ENCODE measurements around the gene WRNIP1. TPM values are rescaled to one million over a fixed set of nuclear protein-coding genes. Genes with fewer than 3 reads are reported as not detected.

The WRNIP1 gene
- total RNA-seq, 4 donors from 2014 or later: 66.0 to 75.6 (median 69.9) TPM

- peaks cover 0 to 91% (median 29%) of the 10 kb centered on the region in 3 donors for H3K36me3 ChIP-seq
- H3K27ac ChIP-seq: no peak overlapping the region
- H3K4me3 ChIP-seq: no peak overlapping the region
- H3K4me1 ChIP-seq: no peaks in the 10 kb centered on the region
- H3K9me3 ChIP-seq: no peaks in the 10 kb centered on the region
- intact Hi-C loops (cut with DNase I): no loop called here
- DNase-seq: no peak
- TF ChIP-seq POLR2A (IDR thresholded peaks at IDR 0.05): no peak
- no peak for TF ChIP-seq CTCF (IDR thresholded peaks at IDR 0.05)
- 88 to 92% methylated on average over 3 of the region's 3 CpGs for WGBS, 2 donors
- no peaks in the 10 kb centered on the region for H3K27me3 ChIP-seq
Measured at GRCh38 chr6:2777249-2777648, 12.1 kb downstream of the WRNIP1 start.

- H3K36me3 ChIP-seq: peaks cover 0 to 91% (median 26%) of the 10 kb centered on the region in 3 donors
- H3K9me3 ChIP-seq: no peaks in the 10 kb centered on the region
- intact Hi-C loops (cut with DNase I): loop anchor here (10.0 kb wide), 1 partner anchor 145 kb away; no protein-coding TSS in a partner anchor
- WGBS, 2 donors: 91 to 93% methylated on average over 7 to 9 of the region's 9 CpGs
- no peak for TF ChIP-seq CTCF (IDR thresholded peaks at IDR 0.05)
- no peak for TF ChIP-seq POLR2A (IDR thresholded peaks at IDR 0.05)
- DNase-seq: no peak
- peaks cover 0 to 15% (median 5%) of the 10 kb centered on the region in 3 donors for H3K4me1 ChIP-seq
- H3K27ac ChIP-seq: no peak overlapping the region
- H3K4me3 ChIP-seq: no peak overlapping the region
- no peaks in the 10 kb centered on the region for H3K27me3 ChIP-seq
Measured at GRCh38 chr6:2780102-2780737, 15.0 kb downstream of the WRNIP1 start.

- no peak for DNase-seq
- Histone ChIP-seq H3K9me3 (no peaks in the 10 kb centered on the region), H3K27me3 (no peaks in the 10 kb centered on the region), H3K4me3 (no peak overlapping the region), H3K36me3 (peaks cover 0 to 96% (median 26%) of the 10 kb centered on the region in 3 donors), H3K4me1 (peaks cover 0 to 15% (median 5%) of the 10 kb centered on the region in 3 donors), H3K27ac (no peak overlapping the region)
- no peak for TF ChIP-seq POLR2A (IDR thresholded peaks at IDR 0.05)
- intact Hi-C loops (cut with DNase I): loop anchor here (10.0 kb wide), 1 partner anchor 143 kb away; no protein-coding TSS in a partner anchor
- 83 to 87% methylated on average over 4 to 5 of the region's 7 CpGs for WGBS, 2 donors
Measured at GRCh38 chr6:2781685-2782355, 16.6 kb downstream of the WRNIP1 start.

DNA sequence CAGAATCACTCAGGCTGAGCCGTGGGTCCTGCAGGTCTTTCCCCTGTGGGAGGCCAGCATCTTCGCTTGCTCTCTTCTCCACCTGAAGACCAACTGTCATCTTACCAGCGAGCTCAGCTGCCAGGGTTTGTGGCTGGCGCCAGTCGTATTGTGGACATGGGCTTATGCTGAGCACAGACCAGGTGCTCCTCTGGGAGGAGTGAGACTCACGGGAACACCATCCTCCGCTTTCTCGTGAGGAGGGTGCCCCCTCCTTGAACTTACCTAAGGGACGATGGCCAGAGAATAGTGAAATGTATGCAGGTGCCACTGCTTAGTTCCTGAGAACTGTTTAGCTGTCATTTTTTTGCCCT, 17.1 kb downstream of the WRNIP1 start:
- no peaks in the 10 kb centered on the region for H3K9me3 ChIP-seq
- 78 to 80% methylated on average over 1 to 4 of the region's 9 CpGs for WGBS, 2 donors

DNA sequence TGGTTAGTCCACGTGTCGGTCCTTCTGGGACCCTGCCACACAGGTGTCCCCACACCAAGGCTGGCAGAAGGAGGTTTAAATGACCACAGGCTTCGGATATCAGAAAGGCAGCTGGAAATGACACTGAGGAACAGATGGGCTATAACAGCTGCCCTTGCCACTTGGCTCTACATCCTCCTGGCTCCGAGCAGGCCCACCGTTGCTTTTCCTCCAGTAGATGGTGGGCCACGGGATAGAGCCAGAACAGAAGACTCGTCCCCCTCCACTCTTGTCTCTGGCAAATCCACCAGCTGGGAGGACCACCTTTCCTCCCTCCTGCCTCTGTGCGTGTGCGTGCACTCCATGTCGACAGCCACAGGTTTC, 17.6 kb downstream of the WRNIP1 start:
- intact Hi-C loops (cut with DNase I): loop anchor here (10.0 kb wide), 1 partner anchor 142 kb away; no protein-coding TSS in a partner anchor
- Histone ChIP-seq H3K36me3 (peaks cover 0 to 100% (median 26%) of the 10 kb centered on the region in 3 donors), H3K4me3 (no peak overlapping the region)

More for the DNA sequence above, 17.1 kb downstream of the WRNIP1 start:
- TF ChIP-seq CTCF (IDR thresholded peaks at IDR 0.05) (no peak), POLR2A (IDR thresholded peaks at IDR 0.05) (no peak)
- Histone ChIP-seq H3K27me3 (no peaks in the 10 kb centered on the region), H3K27ac (no peak overlapping the region), H3K4me3 (no peak overlapping the region), H3K36me3 (peaks cover 0 to 100% (median 26%) of the 10 kb centered on the region in 3 donors), H3K4me1 (peaks cover 0 to 15% (median 5%) of the 10 kb centered on the region in 3 donors)
- DNase-seq: no peak
- intact Hi-C loops (cut with DNase I): loop anchor here (10.0 kb wide), 1 partner anchor 142 kb away; no protein-coding TSS in a partner anchor

More for the DNA sequence above, 17.6 kb downstream of the WRNIP1 start:
- Histone ChIP-seq H3K4me1 (peaks cover 0 to 15% (median 5%) of the 10 kb centered on the region in 3 donors), H3K27me3 (no peaks in the 10 kb centered on the region), H3K27ac (no peak overlapping the region), H3K9me3 (no peaks in the 10 kb centered on the region)
- 75 to 79% methylated on average over 2 to 9 of the region's 10 CpGs for WGBS, 2 donors
- no peak for DNase-seq
- TF ChIP-seq POLR2A (IDR thresholded peaks at IDR 0.05) (no peak), CTCF (IDR thresholded peaks at IDR 0.05) (no peak)

All from esophagus squamous epithelium (tissue), 5 donors.